Measurements from ENCODE around the gene HBEGF.

The HBEGF gene

GRCh38 chr5:140293091-140293848 lies 53.1 kb downstream of the HBEGF start:
- no peaks in the 10 kb centered on the region for H3K9me3 ChIP-seq (ENCODE audit: low read length)
- no peaks in the 10 kb centered on the region for H3K27me3 ChIP-seq (ENCODE audit: insufficient read depth, low read length)
- peaks cover 73% of the 10 kb centered on the region for H3K4me1 ChIP-seq (ENCODE audit: insufficient read depth, low read length, severe bottlenecking)
- H3F3A ChIP-seq (ENCODE audit: insufficient read depth, low read length), result peaks cover 15% of the 10 kb centered on the region
- peak overlapping the region; percentile 65 for H3K4me2 ChIP-seq (ENCODE audit: low read length)
- no peak overlapping the region for H2AFZ ChIP-seq (ENCODE audit: low read length)
- H3K36me3 ChIP-seq (ENCODE audit: insufficient read depth, low read length), result peaks cover 10% of the 10 kb centered on the region; the same call in 1 of the 2 replicates
- no peak for TF ChIP-seq CTCF (IDR thresholded peaks at IDR 0.05; ENCODE audit: low read length)
- no peak for TF ChIP-seq EZH2 (IDR thresholded peaks at IDR 0.05; ENCODE audit: borderline replicate concordance, low read length)
- peaks cover 94% of the 10 kb centered on the region for H3K79me2 ChIP-seq (ENCODE audit: insufficient read depth, low read length)
- no peaks in the 10 kb centered on the region for H4K20me1 ChIP-seq (ENCODE audit: insufficient read depth, low read length)
- peak overlapping the region; percentile 45 for H3K4me3 ChIP-seq (ENCODE audit: low read depth, low read length, poor library complexity, severe bottlenecking)
- H3K9me2 ChIP-seq (ENCODE audit: low read depth, low read length), result no peaks in the 10 kb centered on the region
- peak overlapping the region; percentile 67 for H3K9ac ChIP-seq (ENCODE audit: low read length)
- peak overlapping the region; percentile 80 for H3K27ac ChIP-seq (ENCODE audit: low read depth, low read length, poor library complexity, severe bottlenecking)

- H3K27ac ChIP-seq (ENCODE audit: low read depth, low read length, poor library complexity, severe bottlenecking), result peak overlapping the region; percentile 80
- peaks cover 3% of the 10 kb centered on the region; the same call in 1 of the 2 replicates for H3K36me3 ChIP-seq (ENCODE audit: insufficient read depth, low read length)
- H3F3A ChIP-seq (ENCODE audit: insufficient read depth, low read length), result peaks cover 14% of the 10 kb centered on the region
- H3K9me2 ChIP-seq (ENCODE audit: low read depth, low read length), result no peaks in the 10 kb centered on the region
- peak overlapping the region; percentile 65 for H3K4me2 ChIP-seq (ENCODE audit: low read length)
- H3K9ac ChIP-seq (ENCODE audit: low read length), result peak overlapping the region; percentile 67
- H3K79me2 ChIP-seq (ENCODE audit: insufficient read depth, low read length), result peaks cover 94% of the 10 kb centered on the region
- H3K4me1 ChIP-seq (ENCODE audit: insufficient read depth, low read length, severe bottlenecking), result peaks cover 75% of the 10 kb centered on the region
- H3K27me3 ChIP-seq (ENCODE audit: insufficient read depth, low read length), result no peaks in the 10 kb centered on the region
- TF ChIP-seq CTCF (IDR thresholded peaks at IDR 0.05; ENCODE audit: low read length) (no peak), EZH2 (IDR thresholded peaks at IDR 0.05; ENCODE audit: borderline replicate concordance, low read length) (no peak)
- no peaks in the 10 kb centered on the region for H3K9me3 ChIP-seq (ENCODE audit: low read length)
- H3K4me3 ChIP-seq (ENCODE audit: low read depth, low read length, poor library complexity, severe bottlenecking), result peak overlapping the region; percentile 45
- H4K20me1 ChIP-seq (ENCODE audit: insufficient read depth, low read length), result no peaks in the 10 kb centered on the region
- H2AFZ ChIP-seq (ENCODE audit: low read length), result no peak overlapping the region
Measured at GRCh38 chr5:140292212-140293036, 54.0 kb downstream of the HBEGF start.

GRCh38 chr5:140287801-140288521 lies 58.4 kb downstream of the HBEGF start:
- H3K9me2 ChIP-seq (ENCODE audit: low read depth, low read length), result no peaks in the 10 kb centered on the region
- no peak for TF ChIP-seq CTCF (IDR thresholded peaks at IDR 0.05; ENCODE audit: low read length)
- peak overlapping the region; percentile 2 for H3K27ac ChIP-seq (ENCODE audit: low read depth, low read length, poor library complexity, severe bottlenecking)
- no peaks in the 10 kb centered on the region for H4K20me1 ChIP-seq (ENCODE audit: insufficient read depth, low read length)
- H3K4me1 ChIP-seq (ENCODE audit: insufficient read depth, low read length, severe bottlenecking), result peaks cover 64% of the 10 kb centered on the region
- peaks cover 78% of the 10 kb centered on the region for H3K79me2 ChIP-seq (ENCODE audit: insufficient read depth, low read length)
- no peak overlapping the region for H3K9ac ChIP-seq (ENCODE audit: low read length)
- H2AFZ ChIP-seq (ENCODE audit: low read length), result no peak overlapping the region
- no peaks in the 10 kb centered on the region for H3K36me3 ChIP-seq (ENCODE audit: insufficient read depth, low read length)
- H3K4me3 ChIP-seq (ENCODE audit: low read depth, low read length, poor library complexity, severe bottlenecking), result no peak overlapping the region
- H3K27me3 ChIP-seq (ENCODE audit: insufficient read depth, low read length), result no peaks in the 10 kb centered on the region
- H3F3A ChIP-seq (ENCODE audit: insufficient read depth, low read length), result no peaks in the 10 kb centered on the region; the same call in 1 of the 2 replicates
- H3K9me3 ChIP-seq (ENCODE audit: low read length), result no peaks in the 10 kb centered on the region
- no peak overlapping the region for H3K4me2 ChIP-seq (ENCODE audit: low read length)
